ENCODE data around the gene AR. TPM values are rescaled to one million over a fixed set of nuclear protein-coding genes. Genes with fewer than 3 reads are reported as not detected.

The AR gene
- total and polyA plus RNA-seq, 9 of the 15 experiments (the other 6 are each of a cell fraction or from before 2014, with no cell fraction given), result 0.01 to 0.04 (median 0.01) TPM; not detected in 6

GRCh38 chrX:67697452-67697851 is 153.6 kb downstream of the AR start:
- intact Hi-C loops (cut with micrococcal nuclease) (no loop called here), in situ Hi-C loops (cut with MboI) (no loop called here)
- ChIA-PET CTCF (ENCODE audit: low intra/inter-chr PET ratio) (no interaction called here), POLR2A (no interaction called here)
- no peaks in the 10 kb centered on the region for H3K9me3 ChIP-seq (replicated peaks; ENCODE audit: control insufficient read depth, insufficient read depth, low read depth, low read length)
- no peaks in the 10 kb centered on the region for H4K20me1 ChIP-seq (replicated peaks; ENCODE audit: control insufficient read depth, insufficient read depth, low read length)
- H3K27me3 ChIP-seq (ENCODE audit: control insufficient read depth in 2 of 2, insufficient read depth in 2 of 2, low read length in 2 of 2), result no peaks in the 10 kb centered on the region
- no peak overlapping the region for H3K27ac ChIP-seq (ENCODE audit: extremely low read depth, low read depth, low read length)
- no peaks in the 10 kb centered on the region for H3K79me2 ChIP-seq (ENCODE audit: control insufficient read depth, insufficient read depth, low read length)
- no peak overlapping the region for H3K4me2 ChIP-seq (ENCODE audit: insufficient read depth, low read length)
- no peak overlapping the region for H3K9ac ChIP-seq (ENCODE audit: insufficient read depth in 1 of 2, low read depth in 2 of 2, low read length in 2 of 2)
- DNase-seq (ENCODE audit: extremely low read depth in 1 of 4, low spot score in 3 of 4), result no peak
- H2AFZ ChIP-seq (ENCODE audit: low read depth, low read length), result no peak overlapping the region
- no peaks in the 10 kb centered on the region for H3K4me1 ChIP-seq (replicated peaks in 1 of 2; ENCODE audit: control insufficient read depth in 2 of 2, insufficient read depth in 2 of 2, low read length in 2 of 2)
- ATAC-seq, result no peak
- BruUV-seq (replicated peaks), result no TSS peak
- no peak overlapping the region for H3K4me3 ChIP-seq
- FAIRE-seq, result no peak
- H3K9me1 ChIP-seq (ENCODE audit: control insufficient read depth, insufficient read depth, low read length), result no peaks in the 10 kb centered on the region
- no peaks in the 10 kb centered on the region for H3K36me3 ChIP-seq (ENCODE audit: control insufficient read depth, insufficient read depth, low read length)
- no peak for TF ChIP-seq RFX7 (CRISPR knock-in tag; IDR thresholded peaks at IDR 0.05)
- TF ChIP-seq ELF4 (CRISPR knock-in tag; IDR thresholded peaks at IDR 0.05), result no peak
- TF ChIP-seq SREBF1 (IDR thresholded peaks at IDR 0.05; ENCODE audit: borderline replicate concordance, low read depth, low read length), result no peak
- no peak for TF ChIP-seq FOXA1 (IDR thresholded peaks at IDR 0.05; ENCODE audit: borderline replicate concordance)
- no peak for TF ChIP-seq CHD2 (IDR thresholded peaks at IDR 0.05; ENCODE audit: low read depth, low read length)
- TF ChIP-seq ZNF512 (tag; IDR thresholded peaks at IDR 0.05), result no peak
- TF ChIP-seq ZNF398 (CRISPR knock-in tag; IDR thresholded peaks at IDR 0.05), result no peak
- no peak for TF ChIP-seq TAF7 (tag; IDR thresholded peaks at IDR 0.05)
- TF ChIP-seq SRSF1 (IDR thresholded peaks at IDR 0.05; ENCODE audit: low read depth, low read length), result no peak
- no peak for TF ChIP-seq HEY1 (CRISPR knock-in tag; IDR thresholded peaks at IDR 0.05; ENCODE audit: borderline replicate concordance)
- no peak for TF ChIP-seq USF2 (CRISPR knock-in tag; IDR thresholded peaks at IDR 0.05)
- TF ChIP-seq POLR2A (conservative IDR thresholded peaks at IDR 0.05), result no peak
- TF ChIP-seq POLR2B (IDR thresholded peaks at IDR 0.05; ENCODE audit: low read depth, partially characterized antibody), result no peak
- no peak for TF ChIP-seq COPS2 (conservative IDR thresholded peaks at IDR 0.05)
- no peak for TF ChIP-seq ZBTB26 (CRISPR knock-in tag; IDR thresholded peaks at IDR 0.05)
- TF ChIP-seq ZNF174 (CRISPR knock-in tag; IDR thresholded peaks at IDR 0.05), result no peak
- no peak for TF ChIP-seq ZBTB34 (CRISPR knock-in tag; IDR thresholded peaks at IDR 0.05)

All from K562 (cell line).